Brain microvascular endothelial cell (primary cell): ENCODE data around the gene CREB3L2.

Experiments used
- DNase-seq: peaks from one replicate; pipeline ENCODE4 v3.0.0-alpha.2; 2020
- H3K27ac ChIP-seq: fragments of 250-450 bp; sonication (Bioruptor Pico); 2 replicates; pipeline ENCODE4 v1.5.1; 2020; ENCODE audit warnings: mild to moderate bottlenecking, moderate library complexity
- H3K27me3 ChIP-seq: fragments of 250-450 bp; sonication (Bioruptor Pico); replicated peaks from 2 replicates; pipeline ENCODE4 v1.5.1; 2020; ENCODE audit warnings: mild to moderate bottlenecking
- H3K36me3 ChIP-seq: fragments of 250-450 bp; sonication (Bioruptor Pico); replicated peaks from 2 replicates; pipeline ENCODE4 v1.5.1; 2020; ENCODE audit warnings: mild to moderate bottlenecking
- H3K4me3 ChIP-seq: 2 replicates; pipeline ENCODE4 v1.5.1; 2011; ENCODE audit warnings: low read depth, mild to moderate bottlenecking, control low read depth, low read length, moderate library complexity
- CTCF ChIP-seq: IDR thresholded peaks from 2 replicates; pipeline ENCODE4 v1.5.1; 2011; ENCODE audit warnings: low read depth, mild to moderate bottlenecking, moderate library complexity, low read length, control low read depth, inconsistent platforms; ENCODE audit errors: missing control alignments
- in situ Hi-C: cut with HindIII; loops from 2 replicates; pipeline ENCODE4 v1.10.0; 2017; ENCODE audit warnings: low sequenced_read_pairs, low pct_ligation_motif_present

CREB3L2 gene

GRCh38 chr7:138008588-138009349 is 6.9 kb upstream of the CREB3L2 start:
- TF ChIP-seq CTCF = peak; percentile 85
- in situ Hi-C loops = loop anchor here (25.0 kb wide), 1 partner anchor 396 kb away; no protein-coding TSS in a partner anchor
- no peak for DNase-seq
- Histone ChIP-seq H3K27me3 (no peaks in the 10 kb centered on the region), H3K27ac (no peak overlapping the region), H3K4me3 (no peak overlapping the region), H3K36me3 (no peaks in the 10 kb centered on the region)

GRCh38 chr7:138008019-138008587 is 6.2 kb upstream of the CREB3L2 start:
- H3K27ac ChIP-seq = no peak overlapping the region
- no peak for TF ChIP-seq CTCF
- no peaks in the 10 kb centered on the region for H3K36me3 ChIP-seq
- no peak for DNase-seq
- H3K27me3 ChIP-seq = no peaks in the 10 kb centered on the region
- no peak overlapping the region for H3K4me3 ChIP-seq
- in situ Hi-C loops = loop anchor here (25.0 kb wide), 1 partner anchor 396 kb away; no protein-coding TSS in a partner anchor

- Histone ChIP-seq H3K36me3 (peaks cover 7% of the 10 kb centered on the region), H3K27ac (no peak overlapping the region), H3K4me3 (no peak overlapping the region), H3K27me3 (no peaks in the 10 kb centered on the region)
- DNase-seq = no peak
- in situ Hi-C loops = loop anchor here (25.0 kb wide), 1 partner anchor 394 kb away; no protein-coding TSS in a partner anchor
- no peak for TF ChIP-seq CTCF
These were observed 4.2 kb upstream of the CREB3L2 start for GRCh38 chr7:138006106-138006505.

- no peak overlapping the region for H3K27ac ChIP-seq
- no peak for TF ChIP-seq CTCF
- no peak overlapping the region for H3K4me3 ChIP-seq
- in situ Hi-C loops = loop anchor here (25.0 kb wide), 1 partner anchor 393 kb away; no protein-coding TSS in a partner anchor
- peaks cover 9% of the 10 kb centered on the region for H3K36me3 ChIP-seq
- DNase-seq = no peak
- H3K27me3 ChIP-seq = no peaks in the 10 kb centered on the region
These were observed 3.0 kb upstream of the CREB3L2 start for GRCh38 chr7:138004936-138005335.

- in situ Hi-C loops = loop anchor here (25.0 kb wide), 1 partner anchor 392 kb away; no protein-coding TSS in a partner anchor
These were observed 2.2 kb upstream of the CREB3L2 start for GRCh38 chr7:138004046-138004445.

More at GRCh38 chr7:138004046-138004445, 2.2 kb upstream of the CREB3L2 start:
- Histone ChIP-seq H3K4me3 (no peak overlapping the region), H3K27ac (no peak overlapping the region), H3K36me3 (peaks cover 14% of the 10 kb centered on the region), H3K27me3 (no peaks in the 10 kb centered on the region)
- no peak for DNase-seq
- TF ChIP-seq CTCF = no peak
